HEK293 (cell line): Measurements from ENCODE around the gene ZNF217.

ENCODE experiments used
- CTCF ChIA-PET: fragments of 350-600 bp; formaldehyde crosslinking; extraction: SDS; loops from one replicate; lab custom pipeline; 2021; ENCODE audit warnings: antibody characterized with exemption; lab: Yijun Ruan, JAX
- POLR2A ChIA-PET: fragments of 300-600 bp; formaldehyde crosslinking; extraction: SDS; loops from one replicate; lab custom pipeline; 2020; ENCODE audit warnings: antibody characterized with exemption, inconsistent platforms; lab: Yijun Ruan, JAX
- H3K27ac ChIP-seq: fragments of 200-500 bp; sonication (Bioruptor generic); 2 replicates; pipeline ENCODE4 v1.5.1; 2014; ENCODE audit warnings: low read depth, low read length, control low read depth, inconsistent platforms; ENCODE audit errors: extremely low read depth
- H3K36me3 ChIP-seq, 2 experiments: fragments of 200-500 bp in 1 of 2; sonication (Bioruptor generic) in 1 of 2; 1 replicate in 1 of 2; 2 replicates in 1 of 2; pipeline ENCODE4 v1.5.1; 2014 to 2017; ENCODE audit warnings: inconsistent platforms in 2 of 2, low read length in 2 of 2; ENCODE audit not compliant: control insufficient read depth in 2 of 2, insufficient read depth in 1 of 2
- H3K4me1 ChIP-seq: fragments of 200-500 bp; sonication (Bioruptor generic); 2 replicates; pipeline ENCODE4 v1.5.1; 2014; ENCODE audit warnings: mild to moderate bottlenecking, low read length, inconsistent platforms; ENCODE audit not compliant: control insufficient read depth, insufficient read depth
- H3K4me3 ChIP-seq: 2 replicates; pipeline ENCODE4 v1.5.1; 2011; ENCODE audit warnings: low read depth, mild to moderate bottlenecking, control low read depth, low read length, moderate library complexity
- H3K9me3 ChIP-seq: fragments of 200-500 bp; sonication (Bioruptor generic); 2 replicates; pipeline ENCODE4 v1.5.1; 2014; ENCODE audit warnings: low read depth, low read length, inconsistent platforms; ENCODE audit not compliant: control insufficient read depth, insufficient read depth
- EGR2 ChIP-seq: fragments of 450-650 bp; formaldehyde crosslinking; IDR thresholded peaks from 2 replicates; pipeline ENCODE4 v1.5.1; 2016; ENCODE audit warnings: low read depth, missing biosample characterization, missing genetic modification characterization
- GLIS2 ChIP-seq: fragments of 450-650 bp; formaldehyde crosslinking; IDR thresholded peaks from 2 replicates; pipeline ENCODE4 v1.5.1; 2016; ENCODE audit warnings: missing biosample characterization, missing genetic modification characterization
- PRDM1 ChIP-seq: fragments of 450-650 bp; formaldehyde crosslinking; IDR thresholded peaks from 2 replicates; pipeline ENCODE4; 2016; ENCODE audit warnings: missing biosample characterization, missing genetic modification characterization
- YY2 ChIP-seq: fragments of 450-650 bp; formaldehyde crosslinking; IDR thresholded peaks from 2 replicates; pipeline ENCODE4 v1.5.1; 2016; ENCODE audit warnings: missing biosample characterization, missing genetic modification characterization
- ZBTB10 ChIP-seq: fragments of 450-650 bp; formaldehyde crosslinking; IDR thresholded peaks from 2 replicates; pipeline ENCODE4 v1.5.1; 2016; ENCODE audit warnings: missing biosample characterization, missing genetic modification characterization
- ZBTB44 ChIP-seq: fragments of 450-650 bp; IDR thresholded peaks from 2 replicates; pipeline ENCODE4 v1.5.1; 2018; ENCODE audit warnings: missing biosample characterization, mild to moderate bottlenecking, missing genetic modification characterization
- ZEB2 ChIP-seq: fragments of 450-650 bp; formaldehyde crosslinking; IDR thresholded peaks from 2 replicates; pipeline ENCODE4 v1.5.1; 2016; ENCODE audit warnings: missing biosample characterization, missing genetic modification characterization
- ZNF112 ChIP-seq: fragments of 450-650 bp; formaldehyde crosslinking; IDR thresholded peaks from 2 replicates; pipeline ENCODE4 v1.5.0; 2017; ENCODE audit warnings: missing biosample characterization, missing genetic modification characterization
- ZNF18 ChIP-seq: fragments of 450-650 bp; formaldehyde crosslinking; IDR thresholded peaks from 2 replicates; pipeline ENCODE4 v1.5.1; 2016; ENCODE audit warnings: missing biosample characterization, missing genetic modification characterization
- ZNF214 ChIP-seq: fragments of 450-650 bp; formaldehyde crosslinking; IDR thresholded peaks from 2 replicates; pipeline ENCODE4 v1.5.1; 2017; ENCODE audit warnings: missing biosample characterization, mild to moderate bottlenecking, missing genetic modification characterization, borderline replicate concordance
- ZNF221 ChIP-seq: fragments of 450-650 bp; formaldehyde crosslinking; IDR thresholded peaks from 2 replicates; pipeline ENCODE4 v1.5.1; 2017; ENCODE audit warnings: missing biosample characterization, missing genetic modification characterization, borderline replicate concordance
- ZNF266 ChIP-seq: fragments of 450-650 bp; formaldehyde crosslinking; IDR thresholded peaks from 2 replicates; pipeline ENCODE4 v1.5.1; 2016; ENCODE audit warnings: missing biosample characterization, missing genetic modification characterization, low read depth
- ZNF394 ChIP-seq: fragments of 450-650 bp; formaldehyde crosslinking; IDR thresholded peaks from 2 replicates; pipeline ENCODE4 v1.5.1; 2016; ENCODE audit warnings: missing biosample characterization, missing genetic modification characterization, mild to moderate bottlenecking, moderate library complexity, borderline replicate concordance
- ZNF426 ChIP-seq: fragments of 450-650 bp; formaldehyde crosslinking; IDR thresholded peaks from 2 replicates; pipeline ENCODE4 v1.5.1; 2017; ENCODE audit warnings: missing biosample characterization, missing genetic modification characterization, mild to moderate bottlenecking, inconsistent platforms, moderate library complexity
- ZNF596 ChIP-seq: fragments of 450-650 bp; IDR thresholded peaks from 2 replicates; pipeline ENCODE4 v1.5.0; 2018; ENCODE audit warnings: missing biosample characterization, mild to moderate bottlenecking, missing genetic modification characterization, moderate library complexity
- ZNF623 ChIP-seq: fragments of 450-650 bp; formaldehyde crosslinking; IDR thresholded peaks from 2 replicates; pipeline ENCODE4 v1.5.1; 2016; ENCODE audit warnings: missing biosample characterization, missing genetic modification characterization
- ZNF639 ChIP-seq: fragments of 450-650 bp; formaldehyde crosslinking; IDR thresholded peaks from 2 replicates; pipeline ENCODE4 v1.5.1; 2016; ENCODE audit warnings: missing biosample characterization, missing genetic modification characterization
- ZNF660 ChIP-seq: fragments of 450-650 bp; IDR thresholded peaks from 2 replicates; pipeline ENCODE4 v1.5.1; 2018; ENCODE audit warnings: missing biosample characterization, mild to moderate bottlenecking, missing genetic modification characterization
- ZNF664 ChIP-seq: fragments of 450-650 bp; formaldehyde crosslinking; IDR thresholded peaks from 2 replicates; pipeline ENCODE4 v1.5.1; 2016; ENCODE audit warnings: missing biosample characterization, missing genetic modification characterization
- ZNF704 ChIP-seq: fragments of 450-650 bp; formaldehyde crosslinking; IDR thresholded peaks from 2 replicates; pipeline ENCODE4 v1.5.1; 2016; ENCODE audit warnings: missing biosample characterization, missing genetic modification characterization
- ZNF76 ChIP-seq: fragments of 450-650 bp; formaldehyde crosslinking; IDR thresholded peaks from 2 replicates; pipeline ENCODE4; 2016; ENCODE audit warnings: low read depth, missing biosample characterization, missing genetic modification characterization, borderline replicate concordance
- ZNF785 ChIP-seq: fragments of 450-650 bp; formaldehyde crosslinking; IDR thresholded peaks from 2 replicates; pipeline ENCODE4 v1.5.1; 2016; ENCODE audit warnings: missing biosample characterization, missing genetic modification characterization
- ZNF792 ChIP-seq: fragments of 450-650 bp; formaldehyde crosslinking; IDR thresholded peaks from 2 replicates; pipeline ENCODE4 v1.5.1; 2016; ENCODE audit warnings: missing biosample characterization, missing genetic modification characterization
- ZSCAN16 ChIP-seq: fragments of 450-650 bp; formaldehyde crosslinking; IDR thresholded peaks from 2 replicates; pipeline ENCODE4 v1.5.1; 2016; ENCODE audit warnings: missing biosample characterization, missing genetic modification characterization
- ZSCAN30 ChIP-seq: fragments of 450-650 bp; IDR thresholded peaks from 2 replicates; pipeline ENCODE4 v1.5.1; 2018; ENCODE audit warnings: missing biosample characterization, mild to moderate bottlenecking, missing genetic modification characterization, moderate library complexity
- ZSCAN5A ChIP-seq: fragments of 450-650 bp; formaldehyde crosslinking; IDR thresholded peaks from 2 replicates; pipeline ENCODE4 v1.5.1; 2016; ENCODE audit warnings: missing biosample characterization, missing genetic modification characterization

ZNF217 gene

GRCh38 chr20:53631909-53632662 is 38.4 kb upstream of the ZNF217 start:
- Histone ChIP-seq H3K9me3 (no peaks in the 10 kb centered on the region), H3K27ac (no peak overlapping the region), H3K4me1 (no peaks in the 10 kb centered on the region), H3K36me3 (no peaks in the 10 kb centered on the region)
- CTCF ChIA-PET: interaction anchor here (0.7 kb wide), 1 partner anchor 233 kb away, joined by 4 read pairs; no protein-coding TSS in a partner anchor
- TF ChIP-seq ZNF112 (tag by site-specific recombination): no peak
- no peak for TF ChIP-seq ZNF221 (tag by site-specific recombination)
- no peak for TF ChIP-seq ZNF266 (tag by site-specific recombination)
- TF ChIP-seq ZNF394 (tag by site-specific recombination): no peak
- no peak for TF ChIP-seq ZSCAN30 (tag by site-specific recombination)
- no peak for TF ChIP-seq ZNF664 (tag by site-specific recombination)
- no peak for TF ChIP-seq EGR2
- TF ChIP-seq ZNF76 (tag by site-specific recombination): no peak
- no peak for TF ChIP-seq ZBTB10
- TF ChIP-seq ZNF214 (tag by site-specific recombination): no peak
- TF ChIP-seq ZNF426: no peak
- TF ChIP-seq ZNF596: no peak
- no peak for TF ChIP-seq ZNF785 (tag by site-specific recombination)
- TF ChIP-seq PRDM1 (tag by site-specific recombination): no peak
- no peak for TF ChIP-seq ZNF704 (tag by site-specific recombination)
- TF ChIP-seq ZNF639 (tag by site-specific recombination): no peak
- TF ChIP-seq, all 188 proteins: peak for 0
- no peak overlapping the region for H3K4me3 ChIP-seq
- POLR2A ChIA-PET: no interaction called here

GRCh38 chr20:53629436-53629835 is 35.8 kb upstream of the ZNF217 start:
- CTCF ChIA-PET: no interaction called here
- Histone ChIP-seq H3K9me3 (no peaks in the 10 kb centered on the region), H3K36me3 (no peaks in the 10 kb centered on the region), H3K4me3 (no peak overlapping the region), H3K27ac (no peak overlapping the region), H3K4me1 (no peaks in the 10 kb centered on the region)
- POLR2A ChIA-PET: no interaction called here
- TF ChIP-seq ZNF18 (tag by site-specific recombination): no peak
- TF ChIP-seq ZSCAN5A: no peak
- no peak for TF ChIP-seq ZBTB44
- TF ChIP-seq YY2 (tag by site-specific recombination): no peak
- no peak for TF ChIP-seq ZSCAN16 (tag by site-specific recombination)
- no peak for TF ChIP-seq GLIS2 (tag by site-specific recombination)
- no peak for TF ChIP-seq ZEB2 (tag by site-specific recombination)
- no peak for TF ChIP-seq ZNF76 (tag by site-specific recombination)
- no peak for TF ChIP-seq ZNF623 (tag by site-specific recombination)
- no peak for TF ChIP-seq ZNF660 (tag by site-specific recombination)
- TF ChIP-seq ZNF792 (tag by site-specific recombination): no peak
